Natural killer cell (primary cell): ENCODE results near the gene PER1. TPM values are rescaled to one million over a fixed set of nuclear protein-coding genes. Genes with fewer than 3 reads are reported as not detected.

Experiments used
- ATAC-seq, 3 donors: fragments of 150-1000 bp in 2 of 3; fragments of 200-7000 bp in 1 of 3; cut with Tn5 transposase; 1 replicate in 1 of 3; 2 replicates in 2 of 3; pipeline ENCODE4 v1.10.0; 2021; ENCODE audit warnings: mild to moderate bottlenecking in 2 of 3, moderate library complexity in 2 of 3
- DNase-seq, 2 donors: peaks; one replicate each; pipeline versions ENCODE4 v3.0.0 to v3.0.0-alpha.2; 2013 to 2021; ENCODE audit warnings: mixed read lengths in 1 of 2
- H3K27ac ChIP-seq: one replicate; pipeline ENCODE4 v1.5.1; 2013; ENCODE audit warnings: mild to moderate bottlenecking, low read length
- H3K27me3 ChIP-seq: one replicate; pipeline ENCODE4 v1.6.1; 2013; ENCODE audit warnings: low read length; ENCODE audit not compliant: control insufficient read depth, insufficient read depth
- H3K36me3 ChIP-seq: one replicate; pipeline ENCODE4 v1.6.1; 2013; ENCODE audit warnings: low read length; ENCODE audit not compliant: control insufficient read depth, insufficient read depth
- H3K4me1 ChIP-seq: one replicate; pipeline ENCODE4 v1.6.1; 2013; ENCODE audit warnings: low read length; ENCODE audit not compliant: control insufficient read depth, insufficient read depth
- H3K4me3 ChIP-seq: one replicate; pipeline ENCODE4 v1.5.1; 2013; ENCODE audit warnings: low read length
- H3K9me3 ChIP-seq: one replicate; pipeline ENCODE4 v1.6.1; 2013; ENCODE audit warnings: low read length; ENCODE audit not compliant: control insufficient read depth, insufficient read depth
- H3K27ac Mint-ChIP-seq, 2 donors: one replicate each; pipeline ENCODE4 v1.8.0; 2022; ENCODE audit warnings: mild to moderate bottlenecking in 2 of 2, mixed read lengths in 2 of 2, moderate library complexity in 1 of 2
- H3K27me3 Mint-ChIP-seq, 2 donors: one replicate each; pipeline ENCODE4 v1.8.0; 2022; ENCODE audit warnings: low read depth in 2 of 2, mixed read lengths in 2 of 2
- H3K36me3 Mint-ChIP-seq: one replicate; pipeline ENCODE4 v1.8.0; 2022; ENCODE audit warnings: mixed read lengths
- H3K4me1 Mint-ChIP-seq, 2 donors: one replicate each; pipeline ENCODE4 v1.8.0; 2022; ENCODE audit warnings: mixed read lengths in 2 of 2
- H3K4me3 Mint-ChIP-seq: one replicate; pipeline ENCODE4 v1.8.0; 2022; ENCODE audit warnings: mild to moderate bottlenecking, moderate library complexity, mixed read lengths
- H3K9me3 Mint-ChIP-seq, 2 donors: one replicate each; pipeline ENCODE4 v1.8.0; 2022; ENCODE audit warnings: mixed read lengths in 2 of 2
- WGBS: methylation state at CpG from one replicate; pipeline ENCODE4 v1.1.7; 2013; ENCODE audit warnings: missing lambda C conversion rate; ENCODE audit not compliant: insufficient coverage; 5-methylcytosine and 5-hydroxymethylcytosine counted together
- intact Hi-C: fragments of 100-400 bp; cut with micrococcal nuclease; formaldehyde crosslinking; loops from one replicate; pipeline ENCODE4 v1.14.2; 2022
- total RNA-seq, 4 donors: library from RNA; stranded (reverse); fragments of 120-200 nt in 1 of 4; gene quantifications; one replicate each; pipeline versions ENCODE4 v1.2.3 to v1.2.4, GENCODE V29; 2013 to 2022
- TF ChIP-seq, protein P1 (sequence below): fragments of 200-600 bp; IDR thresholded peaks from one replicate; pipeline ENCODE4 v1.8.0; 2022; ENCODE audit warnings: antibody characterized with exemption

Gene PER1
- total RNA-seq, 3 donors from 2014 or later (not counting 1 experiment from before 2014, with no cell fraction given), result 636 to 1,422 (median 923) TPM

DNA sequence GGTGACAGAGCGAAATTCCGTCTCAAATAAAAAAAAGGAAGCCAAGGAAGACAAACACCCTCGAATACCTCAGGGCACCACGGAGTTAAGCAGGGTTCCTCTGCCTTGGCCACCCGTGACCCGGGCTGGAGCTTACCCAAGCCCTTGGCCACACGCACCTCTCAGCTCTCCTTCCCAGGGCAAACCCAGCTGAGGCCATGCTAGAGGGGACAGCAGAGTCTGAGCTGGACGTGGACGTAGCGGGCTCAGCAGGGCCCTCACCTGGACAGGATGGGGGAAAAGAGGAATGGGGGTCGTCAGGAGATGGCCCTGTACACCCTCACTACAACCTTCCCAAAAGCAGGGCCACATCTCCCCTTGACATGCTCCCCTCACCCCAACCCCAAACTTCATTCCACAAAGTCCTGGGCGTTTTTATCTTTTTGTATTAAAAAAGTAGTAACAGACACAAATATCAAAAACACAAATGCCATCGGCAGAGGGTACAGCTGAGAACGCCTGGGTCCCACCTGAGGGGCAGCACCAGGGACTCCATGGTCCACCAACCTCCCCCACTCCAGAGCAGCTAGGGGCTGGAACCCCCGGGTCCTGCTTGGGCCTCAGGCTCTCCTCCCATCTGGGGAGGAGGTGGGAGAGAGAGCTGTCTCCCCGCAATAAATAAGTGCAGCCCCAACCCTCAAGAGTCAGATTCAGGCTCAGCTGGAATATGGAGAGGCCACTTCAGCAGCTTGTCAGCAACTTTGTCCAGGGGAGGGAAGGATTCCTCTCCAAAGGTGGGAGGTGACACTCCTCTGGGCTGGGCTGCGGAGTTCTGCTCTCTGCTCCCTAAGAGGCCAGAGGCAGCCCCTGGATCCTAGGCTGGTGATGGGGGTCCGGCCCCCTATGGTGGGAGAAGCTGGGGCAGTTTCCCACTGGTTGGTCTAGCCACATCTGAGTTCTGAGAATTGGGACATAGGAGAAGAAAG, 11.9 kb downstream of the PER1 start:
- no peak overlapping the region for H3K27ac Mint-ChIP-seq
- WGBS, result 96% methylated on average over 15 of the region's 18 CpGs
- peaks cover 0 to 7% of the 10 kb centered on the region in 2 donors for H3K4me1 Mint-ChIP-seq
- ATAC-seq (no peak), DNase-seq (peak; percentile 20 to 41)
- H3K27me3 Mint-ChIP-seq, result no peaks in the 10 kb centered on the region
- H3K36me3 ChIP-seq, result peaks cover 34% of the 10 kb centered on the region
- no peaks in the 10 kb centered on the region for H3K9me3 Mint-ChIP-seq
- peaks cover 28% of the 10 kb centered on the region for H3K4me1 ChIP-seq
- H3K4me3 Mint-ChIP-seq, result peak overlapping the region; percentile 74
- TF ChIP-seq, protein P1, sequence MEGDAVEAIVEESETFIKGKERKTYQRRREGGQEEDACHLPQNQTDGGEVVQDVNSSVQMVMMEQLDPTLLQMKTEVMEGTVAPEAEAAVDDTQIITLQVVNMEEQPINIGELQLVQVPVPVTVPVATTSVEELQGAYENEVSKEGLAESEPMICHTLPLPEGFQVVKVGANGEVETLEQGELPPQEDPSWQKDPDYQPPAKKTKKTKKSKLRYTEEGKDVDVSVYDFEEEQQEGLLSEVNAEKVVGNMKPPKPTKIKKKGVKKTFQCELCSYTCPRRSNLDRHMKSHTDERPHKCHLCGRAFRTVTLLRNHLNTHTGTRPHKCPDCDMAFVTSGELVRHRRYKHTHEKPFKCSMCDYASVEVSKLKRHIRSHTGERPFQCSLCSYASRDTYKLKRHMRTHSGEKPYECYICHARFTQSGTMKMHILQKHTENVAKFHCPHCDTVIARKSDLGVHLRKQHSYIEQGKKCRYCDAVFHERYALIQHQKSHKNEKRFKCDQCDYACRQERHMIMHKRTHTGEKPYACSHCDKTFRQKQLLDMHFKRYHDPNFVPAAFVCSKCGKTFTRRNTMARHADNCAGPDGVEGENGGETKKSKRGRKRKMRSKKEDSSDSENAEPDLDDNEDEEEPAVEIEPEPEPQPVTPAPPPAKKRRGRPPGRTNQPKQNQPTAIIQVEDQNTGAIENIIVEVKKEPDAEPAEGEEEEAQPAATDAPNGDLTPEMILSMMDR, result no peak
- H3K9me3 ChIP-seq, result no peaks in the 10 kb centered on the region
- H3K27ac ChIP-seq, result no peak overlapping the region
- no peak overlapping the region for H3K4me3 ChIP-seq
- H3K27me3 ChIP-seq, result no peaks in the 10 kb centered on the region
- no peaks in the 10 kb centered on the region for H3K36me3 Mint-ChIP-seq
- intact Hi-C loops, result no loop called here

DNA sequence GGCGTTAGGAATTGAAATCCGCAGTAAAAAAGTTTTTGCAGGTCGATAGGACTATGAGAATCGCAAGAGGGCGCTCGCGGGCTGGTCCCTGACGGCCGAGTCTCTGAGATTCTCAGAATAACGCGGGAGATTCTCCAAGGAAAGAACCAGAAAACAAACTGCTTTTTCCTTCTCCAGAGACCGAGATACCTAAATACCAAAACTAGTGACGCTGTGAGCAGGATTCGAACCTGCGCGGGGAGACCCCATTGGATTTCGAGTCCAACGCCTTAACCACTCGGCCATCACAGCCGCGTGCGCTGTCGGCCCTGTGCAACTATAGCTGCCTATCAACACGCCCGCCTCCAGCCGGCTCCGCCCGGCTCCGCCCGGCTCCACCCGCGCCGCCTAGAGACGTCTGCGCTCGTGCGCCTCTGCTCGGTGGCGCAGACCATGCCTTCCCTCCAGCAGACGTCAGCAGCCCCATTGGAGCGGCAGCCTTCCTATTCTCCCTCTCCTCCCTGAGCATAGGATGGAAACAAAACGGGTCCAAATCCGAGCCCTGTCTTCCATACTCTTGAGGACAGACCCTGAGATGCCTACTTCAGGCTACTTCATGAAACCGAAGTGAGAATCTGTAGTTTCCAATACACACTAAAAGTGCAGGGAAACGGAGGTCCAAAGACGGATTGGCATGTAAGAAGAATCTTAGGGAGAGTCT, 13.4 kb downstream of the PER1 start:
- no peaks in the 10 kb centered on the region for H3K27me3 Mint-ChIP-seq
- H3K4me1 Mint-ChIP-seq, result peaks cover 0 to 3% of the 10 kb centered on the region in 2 donors
- under 1% methylated on average over 46 of the region's 46 CpGs for WGBS
- Histone ChIP-seq H3K9me3 (no peaks in the 10 kb centered on the region), H3K27ac (peak overlapping the region; percentile 96), H3K4me1 (peaks cover 28% of the 10 kb centered on the region), H3K27me3 (no peaks in the 10 kb centered on the region), H3K4me3 (peak overlapping the region; percentile 65), H3K36me3 (peaks cover 25% of the 10 kb centered on the region)
- no peaks in the 10 kb centered on the region for H3K9me3 Mint-ChIP-seq
- H3K36me3 Mint-ChIP-seq, result no peaks in the 10 kb centered on the region
- intact Hi-C loops, result loop anchor here (1.0 to 5.0 kb wide), 8 partner anchors 12 to 907 kb away; partner anchors contain the start of gene DVL2
- no peak overlapping the region for H3K27ac Mint-ChIP-seq
- ATAC-seq (peak; percentile 83 to 96 (median 85)), DNase-seq (peak; percentile 96 to 98)
- TF ChIP-seq, protein P1, result peak; percentile 93
- H3K4me3 Mint-ChIP-seq, result no peak overlapping the region

DNA sequence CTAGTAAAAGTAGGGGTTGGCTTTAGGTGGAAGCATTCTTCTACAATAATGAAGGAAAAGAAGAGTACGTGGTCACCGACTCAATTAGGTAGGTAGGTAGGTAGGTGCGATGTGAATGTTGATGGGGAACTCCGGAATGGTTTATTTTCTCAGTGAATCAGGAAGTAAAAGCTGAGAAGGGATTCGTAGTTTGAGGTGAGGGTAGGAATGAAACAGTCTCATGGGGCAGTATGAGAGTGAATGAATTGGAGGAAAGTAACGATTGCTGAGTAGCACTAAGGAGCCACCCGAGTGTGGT, 13.9 kb downstream of the PER1 start:
- H3K4me1 Mint-ChIP-seq, result no peaks in the 10 kb centered on the region
- peak overlapping the region; percentile 96 for H3K27ac ChIP-seq
- peaks cover 22% of the 10 kb centered on the region for H3K36me3 ChIP-seq
- H3K27me3 Mint-ChIP-seq, result no peaks in the 10 kb centered on the region
- TF ChIP-seq, protein P1, result no peak
- H3K9me3 Mint-ChIP-seq, result no peaks in the 10 kb centered on the region
- peaks cover 28% of the 10 kb centered on the region for H3K4me1 ChIP-seq
- H3K27ac Mint-ChIP-seq, result no peak overlapping the region
- H3K4me3 Mint-ChIP-seq, result no peak overlapping the region
- no peaks in the 10 kb centered on the region for H3K9me3 ChIP-seq
- H3K36me3 Mint-ChIP-seq, result no peaks in the 10 kb centered on the region
- 0% methylated on average over 7 of the region's 7 CpGs for WGBS
- intact Hi-C loops, result loop anchor here (1.0 to 5.0 kb wide), 5 partner anchors 13 to 906 kb away; partner anchors contain the start of gene DVL2
- DNase-seq, result no peak
- ATAC-seq, result no peak
- no peaks in the 10 kb centered on the region for H3K27me3 ChIP-seq
- peak overlapping the region; percentile 65 for H3K4me3 ChIP-seq
